ENCODE results near the gene USHBP1.
A peak's percentile ranks its signal among the peaks of the same experiment; 100 is the strongest.
"Not testable (repeated sequence)": the region's sequence is repeated elsewhere in the genome, so short reads cannot be mapped to it uniquely, and the experiment has no call there.

USHBP1 gene

DNA sequence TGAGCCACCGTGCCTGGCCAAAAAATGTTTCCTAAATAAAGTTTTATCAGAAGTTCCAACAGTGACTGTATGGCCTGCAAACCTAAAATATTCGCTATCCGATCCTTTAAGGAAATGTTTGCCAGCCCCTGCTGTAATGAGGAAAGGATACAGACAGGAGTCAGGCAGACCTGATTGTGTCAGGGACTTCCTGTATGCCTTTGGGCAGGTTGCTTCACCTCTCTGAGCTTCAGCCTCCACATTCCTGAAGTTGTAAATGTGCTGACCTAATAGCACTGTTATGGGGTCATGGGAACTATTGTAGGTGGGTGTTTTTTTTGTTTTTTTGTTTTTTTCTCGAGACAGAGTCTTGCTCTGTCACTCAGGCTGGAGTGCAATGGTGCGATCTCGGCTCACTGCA is 32.4 kb upstream of the USHBP1 start:
- TF ChIP-seq, protein P1, sequence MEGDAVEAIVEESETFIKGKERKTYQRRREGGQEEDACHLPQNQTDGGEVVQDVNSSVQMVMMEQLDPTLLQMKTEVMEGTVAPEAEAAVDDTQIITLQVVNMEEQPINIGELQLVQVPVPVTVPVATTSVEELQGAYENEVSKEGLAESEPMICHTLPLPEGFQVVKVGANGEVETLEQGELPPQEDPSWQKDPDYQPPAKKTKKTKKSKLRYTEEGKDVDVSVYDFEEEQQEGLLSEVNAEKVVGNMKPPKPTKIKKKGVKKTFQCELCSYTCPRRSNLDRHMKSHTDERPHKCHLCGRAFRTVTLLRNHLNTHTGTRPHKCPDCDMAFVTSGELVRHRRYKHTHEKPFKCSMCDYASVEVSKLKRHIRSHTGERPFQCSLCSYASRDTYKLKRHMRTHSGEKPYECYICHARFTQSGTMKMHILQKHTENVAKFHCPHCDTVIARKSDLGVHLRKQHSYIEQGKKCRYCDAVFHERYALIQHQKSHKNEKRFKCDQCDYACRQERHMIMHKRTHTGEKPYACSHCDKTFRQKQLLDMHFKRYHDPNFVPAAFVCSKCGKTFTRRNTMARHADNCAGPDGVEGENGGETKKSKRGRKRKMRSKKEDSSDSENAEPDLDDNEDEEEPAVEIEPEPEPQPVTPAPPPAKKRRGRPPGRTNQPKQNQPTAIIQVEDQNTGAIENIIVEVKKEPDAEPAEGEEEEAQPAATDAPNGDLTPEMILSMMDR (IDR thresholded peaks at IDR 0.05): no peak

DNA sequence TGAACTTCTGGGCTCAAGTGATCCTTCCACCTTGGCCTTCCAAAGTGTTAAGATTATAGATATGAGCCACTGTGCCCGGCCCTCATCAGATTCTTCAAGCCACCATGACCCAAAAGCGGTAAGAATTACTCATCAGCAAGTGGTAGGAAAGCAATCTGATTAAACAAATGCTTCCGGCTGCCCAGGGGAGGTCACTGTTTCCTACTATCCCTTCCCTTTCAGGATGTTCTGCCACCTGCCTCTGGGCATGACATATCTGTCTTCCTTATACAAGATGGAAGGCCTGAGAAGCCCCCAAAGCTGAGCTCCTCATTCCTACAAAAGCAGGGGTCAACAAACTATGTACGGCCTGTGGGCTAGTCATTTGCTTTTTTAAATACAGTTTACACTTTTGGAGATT is 31.7 kb upstream of the USHBP1 start:
- DNase-seq: no peak
- peaks cover 2% of the 10 kb centered on the region for H3K27me3 Mint-ChIP-seq (ENCODE audit: low read depth, poor library complexity)
- H3K4me1 Mint-ChIP-seq: peaks cover 10% of the 10 kb centered on the region
- peaks cover 9% of the 10 kb centered on the region for H3K9me3 Mint-ChIP-seq
- H3K4me3 Mint-ChIP-seq: no peak overlapping the region
- TF ChIP-seq, protein P1 (IDR thresholded peaks at IDR 0.05): no peak
- H3K27ac Mint-ChIP-seq: no peak overlapping the region
- peaks cover 51% of the 10 kb centered on the region for H3K36me3 Mint-ChIP-seq (ENCODE audit: low read depth)

More for the DNA sequence above, 32.4 kb upstream of the USHBP1 start:
- H3K36me3 Mint-ChIP-seq (ENCODE audit: low read depth): peaks cover 51% of the 10 kb centered on the region
- H3K4me1 Mint-ChIP-seq: peaks cover 12% of the 10 kb centered on the region
- no peaks in the 10 kb centered on the region for H3K27me3 Mint-ChIP-seq (ENCODE audit: low read depth, poor library complexity)
- no peak overlapping the region for H3K4me3 Mint-ChIP-seq
- peaks cover 9% of the 10 kb centered on the region for H3K9me3 Mint-ChIP-seq
- no peak for DNase-seq
- H3K27ac Mint-ChIP-seq: no peak overlapping the region

DNA sequence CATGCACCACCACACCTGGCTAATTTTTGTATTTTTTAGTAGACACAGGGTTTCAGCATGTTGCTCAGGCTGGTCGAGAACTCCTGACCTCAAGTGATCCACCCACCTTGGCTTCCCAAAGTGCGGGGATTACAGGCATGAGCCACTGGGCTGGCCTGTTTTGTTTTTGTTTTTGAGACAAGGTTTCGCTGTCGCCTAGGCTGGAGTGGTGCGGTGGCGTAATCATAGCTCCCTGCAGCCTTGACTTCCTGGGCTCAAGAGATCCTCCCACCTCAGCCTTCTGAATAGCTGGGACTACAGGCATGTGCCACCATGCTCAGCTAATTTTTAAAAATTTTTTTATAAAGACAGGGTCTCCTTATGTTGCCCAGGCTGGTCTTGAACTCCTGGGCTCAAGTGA is 31.0 kb upstream of the USHBP1 start:
- not testable (repeated sequence) for H3K27ac Mint-ChIP-seq; H3K4me1 Mint-ChIP-seq; DNase-seq; H3K4me3 Mint-ChIP-seq; H3K27me3 Mint-ChIP-seq (ENCODE audit: low read depth, poor library complexity); H3K9me3 Mint-ChIP-seq
- peaks cover 47% of the 10 kb centered on the region for H3K36me3 Mint-ChIP-seq (ENCODE audit: low read depth)

DNA sequence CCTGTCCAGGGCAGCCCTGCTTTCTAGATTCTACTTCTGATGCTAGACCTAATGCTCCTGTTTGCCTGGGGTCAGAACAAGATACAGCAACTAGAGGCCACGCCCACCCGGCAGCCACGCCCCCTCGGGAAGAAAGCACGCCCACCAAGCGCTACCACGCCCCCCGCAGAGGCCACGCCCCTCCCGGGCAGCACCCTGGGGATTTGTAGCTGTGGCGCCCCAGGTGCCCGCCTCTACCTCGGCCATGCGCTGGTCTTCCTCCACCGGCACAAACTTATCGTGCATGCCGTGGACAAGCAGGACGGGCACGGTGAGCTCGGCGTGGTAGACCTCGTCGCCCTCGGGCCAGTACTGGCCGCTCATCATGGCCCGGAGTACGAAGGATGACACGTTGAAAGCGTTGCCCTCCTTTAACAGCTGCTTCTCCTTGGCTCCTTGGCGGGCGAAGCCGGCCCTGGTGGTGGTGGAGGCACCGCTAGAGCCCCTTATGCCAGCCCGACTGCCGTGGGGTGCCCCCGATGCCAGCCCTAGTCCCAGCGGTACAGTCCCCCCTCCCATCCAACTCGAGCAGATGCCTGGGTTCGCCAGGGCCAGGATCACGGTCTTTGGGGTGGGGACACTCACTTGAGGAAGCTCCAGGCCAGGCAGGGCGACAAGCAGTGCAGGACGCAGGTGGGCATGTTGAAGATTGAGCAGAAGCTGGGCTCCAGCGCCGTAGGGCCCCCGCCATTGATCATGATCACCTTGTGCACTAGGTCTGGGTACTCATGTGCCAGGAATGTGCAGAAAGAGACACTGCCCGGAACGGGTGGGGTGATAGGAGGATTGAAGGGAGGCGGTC is 29.7 kb upstream of the USHBP1 start:
- H3K36me3 Mint-ChIP-seq (ENCODE audit: low read depth): peaks cover 39% of the 10 kb centered on the region
- no peak overlapping the region for H3K27ac Mint-ChIP-seq
- peaks cover 10% of the 10 kb centered on the region for H3K4me1 Mint-ChIP-seq
- peaks cover 11% of the 10 kb centered on the region for H3K27me3 Mint-ChIP-seq (ENCODE audit: low read depth, poor library complexity)
- TF ChIP-seq, protein P1 (IDR thresholded peaks at IDR 0.05): no peak
- H3K9me3 Mint-ChIP-seq: peaks cover 9% of the 10 kb centered on the region
- H3K4me3 Mint-ChIP-seq: peak overlapping the region; percentile 30
- peak; percentile 63 for DNase-seq

DNA sequence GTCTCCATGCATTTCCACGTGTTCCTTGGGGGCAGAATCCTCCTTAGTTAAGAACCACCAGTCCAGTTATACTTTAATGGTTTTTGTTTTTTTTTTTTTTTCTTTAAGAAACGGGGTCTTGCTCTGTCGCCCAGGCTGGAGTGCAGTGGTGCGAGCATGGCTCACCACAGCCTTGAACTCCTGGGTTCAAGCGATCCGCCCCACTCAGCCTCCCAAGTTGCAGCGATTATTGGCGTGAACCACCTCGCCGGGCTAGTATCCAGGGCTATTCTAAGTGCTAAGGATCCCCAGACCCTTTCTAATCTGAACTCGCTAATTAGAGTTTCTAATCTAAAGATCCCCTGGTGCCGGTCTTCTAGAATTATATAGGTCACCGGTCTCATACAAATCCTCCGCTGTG is 29.1 kb upstream of the USHBP1 start:
- DNase-seq: no peak
- Mint-ChIP-seq H3K27ac (no peak overlapping the region), H3K9me3 (peaks cover 5% of the 10 kb centered on the region), H3K36me3 (ENCODE audit: low read depth) (peaks cover 34% of the 10 kb centered on the region), H3K4me1 (peaks cover 10% of the 10 kb centered on the region), H3K4me3 (peak overlapping the region; percentile 30), H3K27me3 (ENCODE audit: low read depth, poor library complexity) (peaks cover 11% of the 10 kb centered on the region)
- TF ChIP-seq, protein P1 (IDR thresholded peaks at IDR 0.05): no peak

DNA sequence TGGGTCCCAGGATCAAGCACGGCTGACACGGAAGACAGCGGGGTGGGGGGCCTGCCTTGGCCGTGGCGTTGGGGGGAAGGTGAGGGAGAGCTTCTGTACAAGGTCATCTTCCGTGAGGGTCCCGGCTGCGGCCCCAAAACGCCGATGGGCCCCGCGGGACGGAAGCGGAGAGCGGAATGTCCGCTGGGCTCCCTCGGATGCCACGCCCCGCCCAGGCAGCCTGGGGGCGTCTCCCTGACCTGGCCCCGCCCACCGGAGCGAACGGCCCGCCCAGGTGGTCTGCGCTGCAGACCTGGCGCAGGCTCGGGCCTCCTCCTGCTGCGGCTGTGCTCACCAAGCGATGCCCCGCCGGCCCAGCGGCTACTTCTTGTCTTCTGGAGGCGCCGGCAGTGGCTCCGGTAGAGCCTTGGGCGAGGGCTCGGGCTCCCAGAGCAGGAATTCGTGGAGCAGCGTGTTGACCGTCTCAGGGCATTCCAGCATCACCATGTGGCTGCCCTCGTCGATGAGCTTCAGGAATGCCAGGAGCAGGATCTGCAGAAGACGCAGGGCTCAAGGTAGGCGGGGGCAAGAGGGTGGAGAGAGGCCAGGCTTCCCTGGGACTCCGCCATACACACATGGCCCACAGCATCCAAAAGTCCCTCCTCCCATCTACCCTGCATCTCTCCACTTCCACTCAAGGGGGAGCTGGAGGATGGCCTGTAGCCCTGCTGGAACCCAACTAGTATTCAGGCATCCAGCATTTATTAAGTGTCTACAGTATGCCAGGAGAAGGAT is 27.9 kb upstream of the USHBP1 start:
- TF ChIP-seq, protein P1 (IDR thresholded peaks at IDR 0.05): peak; percentile 42
- peak; percentile 92 for DNase-seq
- peak overlapping the region; percentile 79 for H3K4me3 Mint-ChIP-seq
- peaks cover 23% of the 10 kb centered on the region for H3K36me3 Mint-ChIP-seq (ENCODE audit: low read depth)
- H3K4me1 Mint-ChIP-seq: peaks cover 14% of the 10 kb centered on the region
- H3K27me3 Mint-ChIP-seq (ENCODE audit: low read depth, poor library complexity): peaks cover 11% of the 10 kb centered on the region
- peak overlapping the region; percentile 96 for H3K27ac Mint-ChIP-seq
- H3K9me3 Mint-ChIP-seq: no peaks in the 10 kb centered on the region
